ENCODE data around the gene NANS. TPM values are rescaled to one million over a fixed set of nuclear protein-coding genes. Genes with fewer than 3 reads are reported as not detected.

Gene NANS
- total RNA-seq, 4 donors from 2014 or later, result 29.0 to 64.7 (median 34.2) TPM

- ATAC-seq, result no peak
- in situ Hi-C loops (cut with MboI; ENCODE audit: low sequenced_read_pairs in 4 of 4) (no loop called here), intact Hi-C loops (cut with DNase I; ENCODE audit: low total_unique reads) (no loop called here)
- Histone ChIP-seq H3K27ac (no peak overlapping the region), H3K36me3 (no peaks in the 10 kb centered on the region), H3K9me3 (no peaks in the 10 kb centered on the region), H3K4me1 (no peaks in the 10 kb centered on the region), H3K27me3 (no peaks in the 10 kb centered on the region), H3K4me3 (no peak overlapping the region)
- no peak for TF ChIP-seq POLR2A (IDR thresholded peaks at IDR 0.05)
- TF ChIP-seq, protein P1, sequence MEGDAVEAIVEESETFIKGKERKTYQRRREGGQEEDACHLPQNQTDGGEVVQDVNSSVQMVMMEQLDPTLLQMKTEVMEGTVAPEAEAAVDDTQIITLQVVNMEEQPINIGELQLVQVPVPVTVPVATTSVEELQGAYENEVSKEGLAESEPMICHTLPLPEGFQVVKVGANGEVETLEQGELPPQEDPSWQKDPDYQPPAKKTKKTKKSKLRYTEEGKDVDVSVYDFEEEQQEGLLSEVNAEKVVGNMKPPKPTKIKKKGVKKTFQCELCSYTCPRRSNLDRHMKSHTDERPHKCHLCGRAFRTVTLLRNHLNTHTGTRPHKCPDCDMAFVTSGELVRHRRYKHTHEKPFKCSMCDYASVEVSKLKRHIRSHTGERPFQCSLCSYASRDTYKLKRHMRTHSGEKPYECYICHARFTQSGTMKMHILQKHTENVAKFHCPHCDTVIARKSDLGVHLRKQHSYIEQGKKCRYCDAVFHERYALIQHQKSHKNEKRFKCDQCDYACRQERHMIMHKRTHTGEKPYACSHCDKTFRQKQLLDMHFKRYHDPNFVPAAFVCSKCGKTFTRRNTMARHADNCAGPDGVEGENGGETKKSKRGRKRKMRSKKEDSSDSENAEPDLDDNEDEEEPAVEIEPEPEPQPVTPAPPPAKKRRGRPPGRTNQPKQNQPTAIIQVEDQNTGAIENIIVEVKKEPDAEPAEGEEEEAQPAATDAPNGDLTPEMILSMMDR (IDR thresholded peaks at IDR 0.05 in 4 of 5, conservative IDR thresholded peaks at IDR 0.05 in 1 of 5), result no peak
- no peak for DNase-seq
Measured at GRCh38 chr9:98099898-98100297, 43.4 kb downstream of the NANS start.

GRCh38 chr9:98100456-98100855 lies 43.9 kb downstream of the NANS start:
- no peaks in the 10 kb centered on the region for H3K9me3 ChIP-seq
- in situ Hi-C loops (cut with MboI; ENCODE audit: low sequenced_read_pairs in 4 of 4) (no loop called here), intact Hi-C loops (cut with DNase I; ENCODE audit: low total_unique reads) (no loop called here)
- H3K36me3 ChIP-seq, result no peaks in the 10 kb centered on the region
- H3K27me3 ChIP-seq, result no peaks in the 10 kb centered on the region
- no peaks in the 10 kb centered on the region for H3K4me1 ChIP-seq
- H3K27ac ChIP-seq, result no peak overlapping the region
- ATAC-seq (no peak), DNase-seq (no peak)
- no peak overlapping the region for H3K4me3 ChIP-seq
- TF ChIP-seq, protein P1 (IDR thresholded peaks at IDR 0.05 in 4 of 5, conservative IDR thresholded peaks at IDR 0.05 in 1 of 5), result no peak
- TF ChIP-seq POLR2A (IDR thresholded peaks at IDR 0.05), result no peak

DNA sequence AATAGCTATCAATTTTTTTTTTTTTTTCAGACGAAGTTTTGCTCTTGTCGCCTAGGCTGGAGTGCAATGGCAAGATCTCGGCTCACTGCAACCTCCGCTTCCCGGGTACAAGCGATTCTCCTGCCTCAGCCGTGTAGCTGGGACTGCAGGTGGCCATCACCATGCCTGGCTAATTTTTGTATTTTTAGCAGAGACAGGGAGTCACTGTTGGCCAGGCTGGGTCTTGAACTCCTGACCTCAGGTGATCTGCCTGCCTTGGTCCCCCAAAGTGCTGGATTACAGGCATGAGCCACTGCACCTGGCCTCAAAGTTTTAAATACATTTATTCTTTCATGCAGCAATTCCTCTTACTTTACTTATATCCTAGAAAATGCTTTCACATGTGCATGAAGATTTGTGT lies 44.9 kb downstream of the NANS start:
- DNase-seq, result no peak
- no peak overlapping the region for H3K4me3 ChIP-seq
- intact Hi-C loops (cut with DNase I; ENCODE audit: low total_unique reads) (no loop called here), in situ Hi-C loops (cut with MboI; ENCODE audit: low sequenced_read_pairs in 4 of 4) (no loop called here)
- ATAC-seq, result no peak
- H3K27me3 ChIP-seq, result no peaks in the 10 kb centered on the region
- H3K4me1 ChIP-seq, result no peaks in the 10 kb centered on the region
- no peak overlapping the region for H3K27ac ChIP-seq
- no peaks in the 10 kb centered on the region for H3K36me3 ChIP-seq
- TF ChIP-seq, protein P1 (IDR thresholded peaks at IDR 0.05 in 4 of 5, conservative IDR thresholded peaks at IDR 0.05 in 1 of 5), result no peak
- no peak for TF ChIP-seq POLR2A (IDR thresholded peaks at IDR 0.05)
- no peaks in the 10 kb centered on the region for H3K9me3 ChIP-seq

DNA sequence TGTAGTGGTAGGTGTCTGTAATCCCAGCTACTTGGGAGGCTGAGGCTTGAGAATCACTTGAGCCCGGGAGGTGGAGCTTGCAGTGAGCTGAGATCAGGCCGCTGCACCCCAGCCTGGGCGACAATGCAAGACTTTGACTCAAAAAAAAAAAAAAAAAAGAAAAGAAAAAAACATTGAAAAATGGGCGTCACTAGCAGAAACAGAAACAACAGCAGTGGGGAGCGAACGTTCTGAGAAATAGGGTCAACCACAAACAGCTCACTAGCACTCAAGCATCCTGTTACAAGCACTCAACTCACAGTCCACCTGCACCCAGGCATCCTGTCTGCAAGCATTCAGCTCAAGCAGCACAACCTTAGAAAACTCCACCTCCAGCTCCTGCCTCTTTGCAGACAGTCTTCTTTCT lies 45.3 kb downstream of the NANS start:
- ATAC-seq, result no peak
- intact Hi-C loops (cut with DNase I; ENCODE audit: low total_unique reads), result no loop called here
- H3K4me3 ChIP-seq, result no peak overlapping the region
- H3K9me3 ChIP-seq, result no peaks in the 10 kb centered on the region
- H3K4me1 ChIP-seq, result no peaks in the 10 kb centered on the region
- H3K27me3 ChIP-seq, result no peaks in the 10 kb centered on the region
- H3K36me3 ChIP-seq, result no peaks in the 10 kb centered on the region
- no peak for TF ChIP-seq POLR2A (IDR thresholded peaks at IDR 0.05)
- TF ChIP-seq, protein P1 (IDR thresholded peaks at IDR 0.05 in 4 of 5, conservative IDR thresholded peaks at IDR 0.05 in 1 of 5), result no peak
- H3K27ac ChIP-seq, result no peak overlapping the region
- DNase-seq, result no peak
- in situ Hi-C loops (cut with MboI; ENCODE audit: low sequenced_read_pairs in 4 of 4), result no loop called here

- in situ Hi-C loops (cut with MboI; ENCODE audit: low sequenced_read_pairs in 4 of 4), result no loop called here
- Histone ChIP-seq H3K4me1 (no peaks in the 10 kb centered on the region), H3K36me3 (no peaks in the 10 kb centered on the region), H3K4me3 (no peak overlapping the region), H3K27ac (no peak overlapping the region), H3K27me3 (no peaks in the 10 kb centered on the region), H3K9me3 (no peaks in the 10 kb centered on the region)
- no peak for ATAC-seq
- intact Hi-C loops (cut with DNase I; ENCODE audit: low total_unique reads), result no loop called here
- no peak for DNase-seq
- no peak for TF ChIP-seq POLR2A (IDR thresholded peaks at IDR 0.05)
- TF ChIP-seq, protein P1 (IDR thresholded peaks at IDR 0.05 in 4 of 5, conservative IDR thresholded peaks at IDR 0.05 in 1 of 5), result no peak
Measured at GRCh38 chr9:98104445-98104881, 47.9 kb downstream of the NANS start.
